ENCODE data around the gene LTBP3.

- TF ChIP-seq EZH2 (IDR thresholded peaks at IDR 0.05; ENCODE audit: borderline replicate concordance, low read depth, low read length, severe bottlenecking) (no peak), POLR2AphosphoS5 (IDR thresholded peaks at IDR 0.05; ENCODE audit: insufficient read depth, low read depth, low read length) (no peak), CTCF (IDR thresholded peaks at IDR 0.05; ENCODE audit: extremely low read depth in 1 of 2, insufficient read depth in 1 of 2, low read depth in 1 of 2, low read length in 2 of 2) (no peak), GATA2 (IDR thresholded peaks at IDR 0.05; ENCODE audit: insufficient read depth, insufficient read length, low read depth, low read length) (no peak), POLR2A (IDR thresholded peaks at IDR 0.05; ENCODE audit: low read depth, low read length) (no peak), MAX (IDR thresholded peaks at IDR 0.05; ENCODE audit: insufficient read depth, insufficient read length) (no peak)
Observed at GRCh38 chr11:65538232-65538914, 19.8 kb downstream of the LTBP3 start.

All from endothelial cell of umbilical vein (primary cell).